ENCODE data around the gene EDN2.

- TF ChIP-seq RAD21 (IDR thresholded peaks at IDR 0.05) (no peak), CTCF (IDR thresholded peaks at IDR 0.05; ENCODE audit: low read depth, low read length, missing input control) (no peak), GABPA (IDR thresholded peaks at IDR 0.05 in 1 of 2, conservative IDR thresholded peaks at IDR 0.05 in 1 of 2) (no peak), FOXA1 (IDR thresholded peaks at IDR 0.05) (no peak), JUND (IDR thresholded peaks at IDR 0.05) (no peak), ATF3 (IDR thresholded peaks at IDR 0.05) (no peak)
- TF ChIP-seq, protein P1, sequence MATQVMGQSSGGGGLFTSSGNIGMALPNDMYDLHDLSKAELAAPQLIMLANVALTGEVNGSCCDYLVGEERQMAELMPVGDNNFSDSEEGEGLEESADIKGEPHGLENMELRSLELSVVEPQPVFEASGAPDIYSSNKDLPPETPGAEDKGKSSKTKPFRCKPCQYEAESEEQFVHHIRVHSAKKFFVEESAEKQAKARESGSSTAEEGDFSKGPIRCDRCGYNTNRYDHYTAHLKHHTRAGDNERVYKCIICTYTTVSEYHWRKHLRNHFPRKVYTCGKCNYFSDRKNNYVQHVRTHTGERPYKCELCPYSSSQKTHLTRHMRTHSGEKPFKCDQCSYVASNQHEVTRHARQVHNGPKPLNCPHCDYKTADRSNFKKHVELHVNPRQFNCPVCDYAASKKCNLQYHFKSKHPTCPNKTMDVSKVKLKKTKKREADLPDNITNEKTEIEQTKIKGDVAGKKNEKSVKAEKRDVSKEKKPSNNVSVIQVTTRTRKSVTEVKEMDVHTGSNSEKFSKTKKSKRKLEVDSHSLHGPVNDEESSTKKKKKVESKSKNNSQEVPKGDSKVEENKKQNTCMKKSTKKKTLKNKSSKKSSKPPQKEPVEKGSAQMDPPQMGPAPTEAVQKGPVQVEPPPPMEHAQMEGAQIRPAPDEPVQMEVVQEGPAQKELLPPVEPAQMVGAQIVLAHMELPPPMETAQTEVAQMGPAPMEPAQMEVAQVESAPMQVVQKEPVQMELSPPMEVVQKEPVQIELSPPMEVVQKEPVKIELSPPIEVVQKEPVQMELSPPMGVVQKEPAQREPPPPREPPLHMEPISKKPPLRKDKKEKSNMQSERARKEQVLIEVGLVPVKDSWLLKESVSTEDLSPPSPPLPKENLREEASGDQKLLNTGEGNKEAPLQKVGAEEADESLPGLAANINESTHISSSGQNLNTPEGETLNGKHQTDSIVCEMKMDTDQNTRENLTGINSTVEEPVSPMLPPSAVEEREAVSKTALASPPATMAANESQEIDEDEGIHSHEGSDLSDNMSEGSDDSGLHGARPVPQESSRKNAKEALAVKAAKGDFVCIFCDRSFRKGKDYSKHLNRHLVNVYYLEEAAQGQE (IDR thresholded peaks at IDR 0.05) = no peak
Observed at GRCh38 chr1:41469706-41470105, 14.8 kb downstream of the EDN2 start.

All from liver (tissue), 3 donors.